Keratinocyte (primary cell): ENCODE results near the gene SDC1. TPM values are rescaled to one million over a fixed set of nuclear protein-coding genes. Genes with fewer than 3 reads are reported as not detected.

ENCODE experiments used
- DNase-seq: peaks from one replicate; pipeline ENCODE4 v3.0.0-alpha.2; 2011; ENCODE audit warnings: low read depth, missing footprints, low spot score
- FAIRE-seq: peaks from 2 replicates; lab custom pipeline; 2011; peaks lifted over from hg19 to GRCh38; lab: Jason Lieb, UNC
- H2AFZ ChIP-seq: 2 replicates; pipeline ENCODE4 v1.6.0; 2012; ENCODE audit warnings: low read length, control low read depth, inconsistent platforms; ENCODE audit not compliant: control insufficient read depth
- H3K27ac ChIP-seq: 2 replicates; pipeline ENCODE4 v1.5.1; 2011; ENCODE audit warnings: low read length; ENCODE audit not compliant: control insufficient read depth, insufficient read depth
- H3K27me3 ChIP-seq: 3 replicates; pipeline ENCODE4 v1.6.0; 2011; ENCODE audit warnings: low read length; ENCODE audit not compliant: control insufficient read depth, insufficient read depth; ENCODE audit errors: extremely low read depth
- H3K36me3 ChIP-seq, 2 experiments: 2 replicates in 1 of 2; 3 replicates in 1 of 2; pipeline ENCODE4 v1.5.1; 2011; ENCODE audit warnings: low read length in 2 of 2, mild to moderate bottlenecking in 1 of 2; ENCODE audit not compliant: control insufficient read depth in 2 of 2, insufficient read depth in 2 of 2; ENCODE audit errors: extremely low read depth in 1 of 2
- H3K4me1 ChIP-seq: 3 replicates; pipeline ENCODE4 v1.5.1; 2011; ENCODE audit warnings: low read length; ENCODE audit not compliant: control insufficient read depth, insufficient read depth; ENCODE audit errors: extremely low read depth
- H3K4me2 ChIP-seq: 3 replicates; pipeline ENCODE4 v1.6.0; 2011; ENCODE audit warnings: low read depth, low read length; ENCODE audit not compliant: control insufficient read depth, insufficient read depth; ENCODE audit errors: extremely low read depth
- H3K4me3 ChIP-seq, 3 experiments: fragments of 200-600 bp in 1 of 3; sonication (generic) in 1 of 3; 2 replicates in 2 of 3; 3 replicates in 1 of 3; pipeline ENCODE4 v1.5.1; 2011 to 2016; ENCODE audit warnings: low read length in 3 of 3, mild to moderate bottlenecking in 3 of 3, control low read depth in 2 of 3, inconsistent platforms in 1 of 3, low read depth in 1 of 3, mixed read lengths in 1 of 3, mixed run types in 1 of 3, moderate library complexity in 1 of 3; ENCODE audit not compliant: control insufficient read depth in 2 of 3, insufficient read depth in 2 of 3; ENCODE audit errors: extremely low read depth in 1 of 3
- H3K79me2 ChIP-seq: 2 replicates; pipeline ENCODE4 v1.6.0; 2012; ENCODE audit warnings: low read length; ENCODE audit not compliant: control insufficient read depth, insufficient read depth
- H3K9ac ChIP-seq: 3 replicates; pipeline ENCODE4 v1.6.0; 2011; ENCODE audit warnings: low read length; ENCODE audit not compliant: control insufficient read depth, insufficient read depth; ENCODE audit errors: extremely low read depth
- H3K9me1 ChIP-seq: 3 replicates; pipeline ENCODE4 v1.6.0; 2011; ENCODE audit warnings: low read length; ENCODE audit not compliant: control insufficient read depth, insufficient read depth; ENCODE audit errors: extremely low read depth
- H3K9me3 ChIP-seq: 2 replicates; pipeline ENCODE4 v1.5.1; 2012; ENCODE audit warnings: low read depth, low read length; ENCODE audit not compliant: control insufficient read depth
- H4K20me1 ChIP-seq: 3 replicates; pipeline ENCODE4 v1.6.0; 2011; ENCODE audit warnings: low read length; ENCODE audit not compliant: control insufficient read depth, insufficient read depth; ENCODE audit errors: extremely low read depth
- CTCF ChIP-seq, 3 experiments: IDR thresholded peaks in 1 of 3; conservative IDR thresholded peaks in 1 of 3; optimal IDR thresholded peaks in 1 of 3; 2 replicates in 2 of 3; 3 replicates in 1 of 3; pipeline versions ENCODE3 to v1.5.1; 2011; ENCODE audit warnings: low read length in 3 of 3, mild to moderate bottlenecking in 3 of 3, moderate library complexity in 2 of 3, control low read depth in 1 of 3, inconsistent platforms in 1 of 3; ENCODE audit not compliant: insufficient read depth in 2 of 3; ENCODE audit errors: extremely low read depth in 1 of 3
- EZH2 ChIP-seq: IDR thresholded peaks from one replicate; pipeline ENCODE4 v1.6.1; 2012; ENCODE audit warnings: inconsistent platforms, mild to moderate bottlenecking, low read length, moderate library complexity
- dilution Hi-C: fragments of 300-500 bp; cut with MboI; formaldehyde crosslinking; loops from one replicate; pipeline ENCODE4 v1.7.0; 2020; ENCODE audit warnings: low sequenced_read_pairs; ENCODE audit not compliant: extremely low pct_ligation_motif_present
- polyA plus RNA-seq, 5 experiments: library from polyadenylated mRNA; depleted of rRNA in 3 of 5; stranded (reverse) in 3 of 5; stranded (forward) in 1 of 5; unstranded in 1 of 5; fragments of >200 nt; gene quantifications; 1 replicate in 1 of 5; 2 replicates in 3 of 5; 3 replicates in 1 of 5; pipeline versions ENCODE4 v1.2.1 to v1.2.3, GENCODE V29; 2011 to 2012; ENCODE audit warnings: missing spikeins in 2 of 5, low read depth in 1 of 5, low replicate concordance in 1 of 5

The SDC1 gene
- polyA plus RNA-seq, 1 donor (not counting 4 experiments of a cell fraction or from before 2014, with no cell fraction given) = 696 TPM

- dilution Hi-C loops = no loop called here
- Histone ChIP-seq H3K4me3 (no peak overlapping the region), H3K79me2 (no peaks in the 10 kb centered on the region), H3K27ac (no peak overlapping the region), H3K9me1 (no peaks in the 10 kb centered on the region), H3K4me1 (peaks cover 41% of the 10 kb centered on the region), H4K20me1 (no peaks in the 10 kb centered on the region), H3K9ac (no peak overlapping the region), H2AFZ (no peak overlapping the region), H3K4me2 (no peak overlapping the region), H3K36me3 (no peaks in the 10 kb centered on the region), H3K27me3 (no peaks in the 10 kb centered on the region), H3K9me3 (no peaks in the 10 kb centered on the region)
- DNase-seq = no peak
- TF ChIP-seq CTCF (optimal IDR thresholded peaks at IDR 0.05 in 1 of 3, IDR thresholded peaks at IDR 0.05 in 1 of 3, conservative IDR thresholded peaks at IDR 0.05 in 1 of 3; ENCODE audit: extremely low read depth in 1 of 3, insufficient read depth in 2 of 3, low read length in 3 of 3) (no peak), EZH2 (no peak)
- no peak for FAIRE-seq
These were observed 36.7 kb downstream of the SDC1 start for GRCh38 chr2:20188201-20188600.

GRCh38 chr2:20187331-20187730, 37.6 kb downstream of the SDC1 start:
- no peak for TF ChIP-seq EZH2
- no peak for TF ChIP-seq CTCF (optimal IDR thresholded peaks at IDR 0.05 in 1 of 3, IDR thresholded peaks at IDR 0.05 in 1 of 3, conservative IDR thresholded peaks at IDR 0.05 in 1 of 3; ENCODE audit: extremely low read depth in 1 of 3, insufficient read depth in 2 of 3, low read length in 3 of 3)

More at GRCh38 chr2:20187331-20187730, 37.6 kb downstream of the SDC1 start:
- Histone ChIP-seq H3K9me3 (no peaks in the 10 kb centered on the region), H3K79me2 (no peaks in the 10 kb centered on the region), H3K4me3 (no peak overlapping the region), H4K20me1 (no peaks in the 10 kb centered on the region), H2AFZ (no peak overlapping the region), H3K4me1 (peaks cover 50% of the 10 kb centered on the region), H3K4me2 (no peak overlapping the region), H3K9me1 (no peaks in the 10 kb centered on the region), H3K36me3 (no peaks in the 10 kb centered on the region), H3K9ac (no peak overlapping the region), H3K27me3 (no peaks in the 10 kb centered on the region), H3K27ac (no peak overlapping the region)
- DNase-seq (no peak), FAIRE-seq (no peak)
- dilution Hi-C loops = no loop called here
